Measurements from ENCODE around the gene OR2W3. TPM values are rescaled to one million over a fixed set of nuclear protein-coding genes. Genes with fewer than 3 reads are reported as not detected.
A peak's percentile ranks its signal among the peaks of the same experiment; 100 is the strongest.

OR2W3 gene
- total RNA-seq (2014; rRNA removed; shearing (Covaris generic)): not detected in 2 replicates

DNA sequence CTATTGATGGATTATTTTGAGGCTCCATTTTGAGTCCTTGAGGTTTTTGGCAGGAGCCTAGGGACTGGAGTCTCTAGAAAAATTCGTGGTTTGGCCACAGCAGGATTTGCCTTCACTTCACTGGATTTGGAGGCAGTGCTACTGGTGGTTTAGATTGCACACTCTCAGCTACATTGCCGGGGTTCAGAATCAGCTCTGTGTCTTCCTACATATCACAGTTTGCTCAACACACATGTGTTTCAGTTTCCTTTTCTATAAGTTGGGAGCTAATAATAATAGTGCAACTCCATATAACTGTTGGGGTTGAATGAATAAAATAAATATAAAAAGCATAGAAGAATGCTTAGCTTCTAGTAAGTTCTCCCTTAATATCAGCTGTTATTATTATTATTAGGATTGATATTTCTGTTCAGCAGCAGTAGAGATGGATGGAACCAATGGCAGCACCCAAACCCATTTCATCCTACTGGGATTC lies at the start of gene OR2W3:
Gene OR2W3, plus strand, starts transcription at position 425 of the 475 bp plus-strand sequence. Its CDS starts 0 bp downstream, at position 425.
- no peak for DNase-seq (ENCODE audit: low read depth)

DNA sequence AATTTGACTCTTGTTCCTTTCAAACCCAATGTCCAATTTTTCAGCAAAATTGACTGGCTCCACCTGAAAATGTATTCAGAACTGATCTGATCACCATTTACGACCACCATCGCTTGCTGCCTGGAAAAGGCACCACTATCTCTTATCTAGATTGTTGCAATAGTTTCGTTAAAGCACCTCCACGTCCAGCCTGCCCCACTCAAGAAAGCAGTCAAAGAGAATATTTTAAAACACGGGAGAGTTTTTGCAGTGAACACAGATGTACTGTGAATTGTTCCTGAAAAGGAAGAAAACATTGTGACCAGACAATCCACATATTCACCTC lies 49.7 kb upstream of the OR2W3 start:
- no peak for DNase-seq (ENCODE audit: low read depth)

DNA sequence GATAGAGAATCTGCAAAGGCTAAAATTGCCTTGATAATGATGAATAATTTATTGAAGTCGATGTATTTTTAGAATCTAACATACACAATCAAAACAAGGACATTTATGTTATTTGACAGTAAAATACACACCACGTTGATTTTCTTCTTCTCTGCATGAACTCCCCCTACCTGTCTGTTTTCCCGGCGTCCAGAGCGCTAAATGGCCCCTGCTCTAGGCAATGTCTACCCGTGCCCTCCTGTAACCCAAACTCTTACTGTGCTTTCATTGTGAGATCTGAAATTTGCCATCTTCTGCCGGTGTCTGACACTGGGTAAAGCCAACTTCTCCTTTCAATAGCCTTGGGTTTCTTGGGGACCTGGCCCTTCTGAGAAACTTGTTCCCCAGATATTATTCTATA lies 47.0 kb upstream of the OR2W3 start:
- DNase-seq (ENCODE audit: low read depth): no peak

DNA sequence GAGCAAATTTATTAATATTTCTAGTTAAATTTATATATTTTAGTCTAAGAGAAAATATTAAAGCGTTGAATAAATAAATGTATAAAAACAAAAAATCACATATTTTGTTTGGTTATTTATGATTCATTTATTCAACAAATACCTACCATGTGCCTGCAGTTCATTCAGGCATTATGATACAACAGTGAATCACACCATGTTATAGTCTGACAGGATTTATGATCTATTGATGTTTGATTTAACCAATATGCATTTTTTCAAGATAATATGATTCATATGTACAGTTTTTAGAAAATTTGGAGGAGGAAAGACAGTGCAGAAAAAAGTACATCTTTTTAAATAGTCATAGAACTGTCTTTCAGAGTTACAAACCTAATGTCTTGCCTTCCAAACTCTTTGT lies 45.8 kb upstream of the OR2W3 start:
- DNase-seq (ENCODE audit: low read depth): no peak

DNA sequence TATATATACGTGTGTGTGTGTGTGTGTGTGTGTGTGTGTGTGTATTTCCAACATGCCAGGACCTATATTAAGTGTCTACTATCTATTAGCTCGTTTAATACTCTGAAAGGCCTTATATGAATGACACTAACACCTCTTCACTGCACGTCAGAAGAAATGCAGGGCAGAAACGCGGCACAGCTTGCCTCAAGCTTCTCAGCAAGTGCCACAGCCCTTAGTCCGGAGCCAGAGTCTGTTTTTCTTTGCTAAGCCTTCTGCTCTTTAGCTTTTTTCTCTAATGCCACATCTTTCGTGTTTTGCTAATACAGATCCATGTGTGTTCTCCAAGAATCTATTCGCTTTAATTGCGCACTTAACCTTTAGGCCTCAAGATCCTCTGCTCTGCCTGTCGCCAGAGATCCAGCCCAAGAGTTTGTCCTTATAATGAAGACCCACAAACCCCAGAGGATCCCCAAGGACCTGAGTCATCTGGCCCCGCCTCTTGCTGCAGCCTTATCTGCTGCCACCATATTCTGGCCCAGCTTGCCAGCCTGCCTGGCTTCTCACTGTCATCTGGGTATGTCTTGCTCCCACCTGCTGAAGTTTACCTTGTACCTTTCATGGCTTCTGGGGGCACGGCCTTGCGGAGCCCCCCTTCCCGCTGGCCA lies 40.4 kb upstream of the OR2W3 start:
- DNase-seq (ENCODE audit: low read depth): no peak

DNA sequence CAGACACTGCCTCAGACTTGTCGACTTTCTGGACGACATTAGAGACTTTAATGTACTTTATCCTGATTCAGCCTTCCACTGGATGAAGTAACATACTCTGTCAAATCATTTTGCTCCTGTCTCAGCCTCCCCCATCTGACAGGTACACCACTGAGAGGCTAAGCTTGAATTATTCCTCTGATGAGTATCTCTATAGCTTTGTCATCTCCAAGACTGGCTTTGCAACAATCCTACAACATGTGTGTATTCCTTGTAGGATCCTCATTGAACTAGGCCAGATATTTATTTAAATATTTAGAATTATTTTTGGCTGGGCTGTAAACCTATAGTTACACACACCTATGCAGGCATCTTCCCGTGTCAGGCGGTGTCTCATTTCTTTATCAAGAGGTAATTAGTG lies 39.5 kb upstream of the OR2W3 start:
- DNase-seq (ENCODE audit: low read depth): no peak

DNA sequence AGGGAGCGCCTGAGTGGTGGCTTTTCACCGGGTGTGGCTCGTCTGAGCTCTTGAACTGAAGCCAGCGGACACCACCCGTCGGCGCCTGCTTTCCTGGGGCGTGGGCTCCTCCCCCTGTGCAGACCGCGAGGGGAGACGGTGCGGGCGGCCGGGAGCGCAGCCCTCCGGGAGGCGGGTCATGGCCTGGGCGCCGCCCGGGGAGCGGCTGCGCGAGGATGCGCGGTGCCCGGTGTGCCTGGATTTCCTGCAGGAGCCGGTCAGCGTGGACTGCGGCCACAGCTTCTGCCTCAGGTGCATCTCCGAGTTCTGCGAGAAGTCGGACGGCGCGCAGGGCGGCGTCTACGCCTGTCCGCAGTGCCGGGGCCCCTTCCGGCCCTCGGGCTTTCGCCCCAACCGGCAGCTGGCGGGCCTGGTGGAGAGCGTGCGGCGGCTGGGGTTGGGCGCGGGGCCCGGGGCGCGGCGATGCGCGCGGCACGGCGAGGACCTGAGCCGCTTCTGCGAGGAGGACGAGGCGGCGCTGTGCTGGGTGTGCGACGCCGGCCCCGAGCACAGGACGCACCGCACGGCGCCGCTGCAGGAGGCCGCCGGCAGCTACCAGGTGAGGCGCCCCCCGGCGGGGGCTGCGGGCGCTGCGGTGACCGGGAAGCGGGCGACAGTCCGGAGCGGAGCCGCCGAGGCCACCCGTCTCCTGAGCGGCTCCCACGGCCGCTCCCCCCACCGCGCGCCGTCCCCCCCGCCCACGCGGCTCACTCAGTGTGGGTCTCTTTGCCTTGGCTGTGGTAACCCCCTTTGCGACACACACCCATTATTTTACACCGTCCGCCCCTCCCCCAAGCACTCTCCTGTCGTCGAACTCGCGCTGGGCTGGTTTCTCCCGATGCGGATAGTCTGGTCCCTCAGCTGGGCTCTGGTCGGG lies 38.1 kb upstream of the OR2W3 start, which contains the start of gene TRIM58:
Gene TRIM58, plus strand, starts transcription at position 119 of the 916 bp plus-strand sequence. Its CDS starts 60 bp downstream, at position 179.
- DNase-seq (ENCODE audit: low read depth): no peak

DNA sequence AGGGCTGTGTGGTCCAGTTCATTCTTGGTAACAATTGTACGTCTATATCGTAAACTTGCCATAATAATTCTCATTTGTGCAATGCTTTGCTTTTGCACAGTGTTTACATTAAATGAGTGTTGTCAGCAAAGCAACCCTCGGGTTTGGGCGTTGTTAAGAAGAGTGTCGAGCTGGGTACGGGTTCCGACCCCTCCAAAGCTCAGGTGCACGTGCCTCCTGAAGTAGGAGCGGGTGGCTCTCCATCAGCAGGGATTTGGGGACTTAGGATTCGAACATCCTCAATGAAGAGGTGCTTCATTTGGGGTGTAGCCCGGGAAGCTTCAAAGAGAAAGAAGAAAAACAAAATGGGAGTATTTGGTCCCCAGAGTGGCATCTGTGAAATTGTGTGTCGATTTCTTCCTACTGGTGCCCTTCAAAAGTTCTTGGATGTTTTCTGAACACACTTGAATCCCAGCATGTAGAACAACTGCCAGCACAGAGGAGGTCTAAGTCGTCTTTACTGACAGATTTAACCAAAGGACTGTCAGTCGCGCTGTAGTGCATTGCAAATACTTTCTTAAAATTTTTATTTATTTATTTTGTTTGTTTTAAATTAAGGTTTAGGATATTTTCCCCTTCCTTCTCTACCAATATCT lies 37.3 kb upstream of the OR2W3 start:
- no peak for DNase-seq (ENCODE audit: low read depth)

DNA sequence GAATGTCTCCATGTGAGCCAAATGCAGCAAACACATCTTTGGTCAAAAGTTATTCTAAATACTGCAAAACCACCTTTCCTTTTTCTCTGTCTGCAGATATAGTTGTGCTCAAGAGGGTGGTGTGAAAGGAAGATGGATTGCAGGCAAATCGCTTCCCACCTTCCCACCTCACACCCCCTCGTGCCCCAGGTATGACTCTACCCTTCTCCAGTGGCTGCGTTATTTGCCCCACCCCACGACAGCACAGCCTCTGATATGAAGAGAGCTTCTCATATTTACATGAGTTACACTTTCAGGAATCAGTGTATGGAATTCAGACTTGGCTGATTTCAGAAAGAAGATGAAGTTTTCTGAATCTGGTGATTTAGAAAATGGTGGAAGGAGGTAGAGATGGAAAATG lies 32.6 kb upstream of the OR2W3 start:
- no peak for DNase-seq (ENCODE audit: low read depth)

DNA sequence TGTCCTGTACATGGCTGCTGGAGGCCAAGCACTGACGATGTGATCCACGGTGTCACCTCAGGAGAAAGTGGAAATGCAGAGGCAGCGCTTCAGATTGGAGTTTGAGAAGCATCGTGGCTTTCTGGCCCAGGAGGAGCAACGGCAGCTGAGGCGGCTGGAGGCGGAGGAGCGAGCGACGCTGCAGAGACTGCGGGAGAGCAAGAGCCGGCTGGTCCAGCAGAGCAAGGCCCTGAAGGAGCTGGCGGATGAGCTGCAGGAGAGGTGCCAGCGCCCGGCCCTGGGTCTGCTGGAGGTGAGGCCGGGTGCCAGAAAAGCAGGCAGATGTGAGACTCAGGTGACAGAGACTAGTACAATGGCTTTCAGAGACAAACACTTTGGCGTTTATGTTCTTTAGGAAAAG lies 30.7 kb upstream of the OR2W3 start:
- no peak for DNase-seq (ENCODE audit: low read depth)

DNA sequence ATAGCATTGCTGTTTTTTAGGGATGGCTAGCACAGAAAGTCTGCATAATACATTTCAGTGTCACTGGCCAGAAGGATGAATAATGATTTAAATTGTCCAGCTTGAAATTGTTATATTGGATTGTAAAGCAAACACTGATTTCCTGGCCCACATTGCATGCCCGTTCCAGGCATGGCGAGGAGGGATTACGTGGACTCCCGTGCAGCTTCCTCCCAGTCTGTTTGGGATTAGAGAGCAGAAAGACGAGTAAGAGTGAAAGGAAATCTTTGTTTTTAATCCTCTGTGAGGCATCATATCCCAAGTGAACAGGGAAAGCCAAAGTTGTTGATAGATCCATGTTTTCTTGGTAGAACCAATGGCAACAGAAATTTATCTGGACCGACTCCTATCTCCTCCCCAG lies 30.0 kb upstream of the OR2W3 start:
- DNase-seq (ENCODE audit: low read depth): no peak

DNA sequence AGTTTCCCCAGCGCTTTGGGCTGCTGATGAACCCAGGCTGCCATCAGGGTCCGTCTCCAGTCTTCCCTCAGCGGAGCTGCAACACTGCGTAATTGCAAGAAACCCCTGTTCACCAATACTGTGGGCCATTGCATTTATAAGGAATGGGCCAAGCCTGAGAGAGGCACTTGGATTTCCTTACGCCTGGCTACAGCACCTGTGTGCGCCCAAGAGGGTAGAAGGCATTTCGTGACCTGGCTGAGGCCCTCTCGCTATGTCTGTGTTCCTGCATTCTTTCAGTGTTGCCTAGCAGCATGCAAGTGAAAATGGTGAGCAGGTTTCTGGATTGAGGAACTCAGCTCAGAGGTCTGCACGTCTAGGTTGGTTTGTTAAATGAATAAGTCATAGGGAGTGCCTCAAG lies 12.0 kb upstream of the OR2W3 start:
- no peak for DNase-seq (ENCODE audit: low read depth)

DNA sequence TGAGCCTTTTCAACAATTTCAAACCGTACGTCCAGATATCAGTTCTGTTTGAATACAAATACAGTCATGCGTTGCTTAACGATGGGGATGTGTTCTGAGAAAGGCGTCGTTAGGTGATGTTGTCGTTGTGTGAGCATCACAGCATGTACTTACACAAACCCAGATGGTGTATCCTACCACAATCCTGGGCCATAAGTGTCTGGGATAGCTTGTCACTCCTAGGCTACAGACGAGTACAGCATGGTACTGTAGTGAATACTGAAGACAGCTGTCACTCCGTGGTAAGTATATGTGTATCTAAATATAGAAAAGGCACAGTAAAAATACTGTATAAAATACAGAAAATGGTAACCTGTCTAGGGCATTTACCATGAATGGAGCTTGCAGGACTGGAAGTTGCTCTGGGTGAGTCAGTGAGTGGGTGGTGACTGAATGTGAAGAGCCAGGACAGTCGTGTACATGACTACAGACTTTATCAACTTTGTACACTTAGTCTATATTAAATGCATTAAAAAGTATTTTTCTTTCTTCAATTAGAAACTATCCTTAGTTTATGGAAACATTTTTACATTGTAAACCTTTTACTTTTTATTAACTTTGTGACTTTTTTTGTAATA lies 10.5 kb upstream of the OR2W3 start:
- DNase-seq (ENCODE audit: low read depth): no peak

DNA sequence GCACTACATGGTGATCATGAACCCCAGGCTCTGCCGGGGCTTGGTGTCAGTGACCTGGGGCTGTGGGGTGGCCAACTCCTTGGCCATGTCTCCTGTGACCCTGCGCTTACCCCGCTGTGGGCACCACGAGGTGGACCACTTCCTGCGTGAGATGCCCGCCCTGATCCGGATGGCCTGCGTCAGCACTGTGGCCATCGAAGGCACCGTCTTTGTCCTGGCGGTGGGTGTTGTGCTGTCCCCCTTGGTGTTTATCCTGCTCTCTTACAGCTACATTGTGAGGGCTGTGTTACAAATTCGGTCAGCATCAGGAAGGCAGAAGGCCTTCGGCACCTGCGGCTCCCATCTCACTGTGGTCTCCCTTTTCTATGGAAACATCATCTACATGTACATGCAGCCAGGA lies 589 bp downstream of the OR2W3 start:
- no peak for DNase-seq (ENCODE audit: low read depth)

DNA sequence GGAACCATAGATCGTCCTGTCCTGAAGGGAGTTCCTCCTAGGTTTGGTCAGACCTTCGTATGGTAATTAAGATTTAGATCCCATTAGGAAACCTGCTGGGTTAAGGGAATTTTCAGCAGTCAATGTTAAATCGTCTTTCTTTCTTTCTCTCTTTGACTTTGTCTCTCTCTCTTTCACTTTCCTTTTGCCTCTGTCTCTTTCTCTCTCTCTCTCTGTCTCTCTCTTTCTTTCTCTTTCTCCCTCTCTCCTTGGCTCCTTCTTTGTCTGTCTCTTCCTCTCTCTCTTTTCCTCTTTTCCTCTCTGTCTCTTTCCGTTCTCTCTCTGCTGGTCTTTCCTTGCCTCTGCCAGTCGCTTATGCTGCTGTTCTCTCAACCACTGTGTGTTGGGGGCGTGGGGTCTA lies 8.7 kb downstream of the OR2W3 start:
- no peak for DNase-seq (ENCODE audit: low read depth)

DNA sequence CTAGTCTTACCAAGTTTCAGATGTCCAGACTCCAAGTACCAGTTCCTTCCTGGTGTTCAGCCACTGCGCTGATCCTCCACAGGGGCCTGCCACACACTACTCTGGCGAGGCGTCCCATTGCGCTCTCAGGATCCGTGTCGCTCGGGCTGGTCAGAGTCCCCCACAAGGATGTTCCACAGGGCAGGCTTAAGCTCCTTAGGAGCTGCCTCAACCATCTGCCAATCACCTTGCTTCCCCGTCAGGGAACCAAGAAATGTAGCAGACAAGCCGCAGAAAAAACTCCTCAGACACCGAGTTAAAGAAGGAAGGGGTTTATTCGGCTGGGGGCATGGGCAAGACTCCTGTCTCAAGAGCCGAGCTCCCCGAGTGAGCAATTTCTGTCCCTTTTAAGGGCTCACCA lies 9.8 kb downstream of the OR2W3 start:
- DNase-seq (ENCODE audit: low read depth): no peak

DNA sequence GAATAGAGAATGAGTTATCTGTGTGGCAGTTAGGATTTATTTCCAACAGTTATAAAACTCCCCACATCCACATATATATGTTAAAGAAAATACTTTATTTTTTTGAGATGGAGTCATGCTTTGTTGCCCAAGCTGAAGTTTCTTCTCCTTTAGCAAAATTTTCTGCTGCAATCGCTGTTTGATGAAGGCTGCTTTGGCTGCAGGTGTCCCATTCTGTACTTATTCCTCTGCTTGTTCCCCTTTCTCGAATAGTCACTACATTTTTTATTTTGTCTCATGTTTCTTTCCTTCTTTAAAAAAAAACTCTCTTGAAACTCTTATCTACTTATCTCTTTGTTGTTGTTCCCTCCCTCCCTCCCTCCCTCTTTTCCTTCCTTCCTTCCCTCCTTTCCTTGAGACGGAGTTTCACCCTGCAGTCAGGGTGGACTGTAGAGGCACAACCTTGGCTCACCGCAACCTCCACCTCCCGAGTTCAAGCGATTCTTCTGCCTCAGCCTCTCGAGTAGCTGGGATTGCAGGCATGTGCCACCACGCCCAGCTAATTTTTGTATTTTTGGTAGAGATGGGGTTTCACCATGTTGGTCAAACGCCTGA lies 10.6 kb downstream of the OR2W3 start:
- no peak for DNase-seq (ENCODE audit: low read depth)

DNA sequence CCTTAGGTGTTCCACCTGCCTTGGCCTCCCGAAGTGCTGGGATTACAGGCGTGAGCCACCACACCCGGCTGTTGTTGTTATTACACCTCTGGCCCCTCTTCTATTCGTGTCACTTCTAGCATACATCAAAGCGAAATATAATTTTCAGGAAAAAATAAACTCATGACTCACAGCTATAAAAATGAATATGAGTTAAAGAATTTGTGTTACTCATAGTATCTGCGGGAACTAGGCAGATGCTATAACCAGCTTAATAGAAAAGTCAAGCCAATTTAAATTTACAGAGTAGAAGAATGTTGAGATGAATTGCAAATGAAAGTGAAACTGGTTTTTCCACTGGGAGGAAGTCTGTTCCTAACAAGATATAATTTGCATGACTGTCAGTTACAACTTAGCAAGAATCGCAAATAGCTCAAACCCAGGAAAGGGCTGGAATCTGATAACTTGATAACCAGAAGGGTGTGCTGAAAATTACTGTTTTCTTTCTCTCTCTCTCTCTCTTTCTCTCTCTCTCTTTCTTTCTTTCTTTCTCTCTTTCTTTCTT lies 11.2 kb downstream of the OR2W3 start:
- DNase-seq (ENCODE audit: low read depth): peak; percentile 79

DNA sequence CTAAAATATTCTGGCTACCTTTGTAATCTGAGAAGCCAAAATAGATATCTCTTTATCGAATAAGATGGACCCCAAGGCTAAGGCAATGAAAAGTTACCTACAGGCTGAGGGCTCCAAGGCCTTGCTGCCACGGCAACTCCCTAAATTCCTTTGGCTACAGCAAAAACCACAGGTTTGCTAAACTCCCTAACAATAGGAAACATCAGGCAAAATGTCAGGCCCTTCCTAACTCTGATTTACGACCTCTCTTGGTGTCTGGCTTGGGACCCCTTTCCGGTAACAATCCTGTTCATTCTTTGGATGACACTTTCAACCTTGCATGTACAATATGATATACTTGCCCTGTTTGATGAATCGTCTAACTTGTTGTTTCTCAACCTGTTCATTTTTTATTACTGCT lies 13.4 kb downstream of the OR2W3 start:
- peak; percentile 20 for DNase-seq (ENCODE audit: low read depth)

DNA sequence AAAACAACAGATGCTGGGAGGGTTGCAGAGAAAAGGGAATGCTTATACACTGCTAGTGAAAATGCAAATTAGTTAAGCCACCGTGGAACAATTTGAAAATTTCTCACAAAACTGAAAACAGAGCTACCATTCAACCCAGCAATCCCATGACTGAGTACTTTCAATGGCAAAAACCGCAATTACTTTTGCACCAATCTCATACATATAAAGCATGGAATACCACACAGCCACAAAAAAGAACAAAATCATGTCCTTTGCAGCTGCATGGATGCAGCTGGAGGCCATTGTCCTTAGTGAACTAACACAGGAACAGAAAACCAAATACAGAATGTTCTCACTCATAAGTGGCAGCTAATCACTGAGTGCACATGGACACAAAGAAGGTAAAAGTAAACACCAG lies 18.4 kb downstream of the OR2W3 start:
- no peak for DNase-seq (ENCODE audit: low read depth)

DNA sequence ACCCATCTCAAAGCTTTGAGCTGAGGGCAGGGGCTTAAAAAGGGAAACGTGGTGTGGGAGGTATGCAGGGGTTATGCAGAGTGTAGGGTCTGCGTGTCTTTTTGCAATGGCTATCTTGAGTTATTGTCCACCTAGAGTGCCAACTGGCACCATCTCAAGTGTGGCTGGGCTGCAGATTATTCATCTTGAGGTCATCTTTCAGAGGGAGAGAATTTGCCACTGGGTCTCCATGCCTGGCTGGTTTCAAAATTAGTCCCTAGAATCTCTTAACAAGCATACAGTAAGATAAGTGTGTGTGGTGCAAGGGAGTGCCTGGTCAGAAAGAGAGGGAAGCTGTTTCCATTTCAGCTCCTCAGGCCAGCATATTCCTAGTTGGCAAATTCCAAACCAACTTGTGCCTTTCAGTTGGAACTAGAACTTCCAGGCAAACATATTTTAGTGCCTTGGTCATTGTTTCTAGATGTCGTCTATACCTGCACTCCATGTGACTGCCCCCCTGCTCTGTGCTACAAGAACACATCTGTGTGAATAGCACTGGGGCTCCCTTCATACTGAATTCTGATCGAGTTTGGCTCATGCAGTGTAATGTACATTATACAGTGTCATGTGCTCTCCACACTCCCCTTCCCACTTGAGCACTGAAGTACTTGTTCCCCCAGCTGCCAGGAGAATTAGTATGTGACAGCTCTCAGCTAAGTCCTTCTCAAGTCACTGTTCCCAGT lies 19.7 kb downstream of the OR2W3 start:
- peak; percentile 50 for DNase-seq (ENCODE audit: low read depth)

All from M059J (cell line).